ENCODE data around the gene FAM72B.
"Not testable (repeated sequence)": the region's sequence is repeated elsewhere in the genome, so short reads cannot be mapped to it uniquely, and the experiment has no call there.

FAM72B gene

DNA sequence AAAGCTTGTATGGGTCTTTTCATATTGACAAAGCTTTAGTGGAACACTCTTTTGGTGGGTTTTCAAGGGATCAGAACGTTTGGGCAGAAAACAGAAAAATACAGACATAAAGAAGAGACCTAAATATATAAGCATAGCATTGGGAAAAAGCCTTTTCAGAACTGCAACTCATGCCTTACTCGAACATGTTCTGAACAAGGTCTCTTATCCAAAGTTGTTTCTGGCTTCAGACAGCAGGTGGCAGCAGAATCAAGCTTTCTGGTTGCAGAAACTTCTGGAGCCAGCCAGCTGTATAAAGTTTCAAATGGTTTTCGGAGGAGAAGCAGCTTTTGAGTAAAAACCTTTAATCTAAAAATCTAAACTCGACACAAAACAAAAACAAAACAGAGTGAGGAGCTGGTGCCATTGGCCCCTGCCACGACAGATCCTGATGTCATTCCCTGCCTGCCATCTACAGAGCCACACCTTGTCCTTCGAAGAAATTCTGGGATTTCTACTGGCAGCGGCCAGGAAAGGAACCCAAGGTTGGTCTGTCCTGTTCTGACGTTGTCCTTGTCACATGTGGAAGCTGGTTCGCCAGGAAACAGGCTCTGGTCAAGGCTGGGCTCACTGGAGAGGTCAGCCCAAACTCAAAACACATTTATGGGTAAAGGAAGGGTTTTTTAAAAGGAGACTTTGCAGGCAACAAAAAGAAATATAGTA is 35.5 kb downstream of the FAM72B start:
- DNase-seq, result not testable (repeated sequence)

DNA sequence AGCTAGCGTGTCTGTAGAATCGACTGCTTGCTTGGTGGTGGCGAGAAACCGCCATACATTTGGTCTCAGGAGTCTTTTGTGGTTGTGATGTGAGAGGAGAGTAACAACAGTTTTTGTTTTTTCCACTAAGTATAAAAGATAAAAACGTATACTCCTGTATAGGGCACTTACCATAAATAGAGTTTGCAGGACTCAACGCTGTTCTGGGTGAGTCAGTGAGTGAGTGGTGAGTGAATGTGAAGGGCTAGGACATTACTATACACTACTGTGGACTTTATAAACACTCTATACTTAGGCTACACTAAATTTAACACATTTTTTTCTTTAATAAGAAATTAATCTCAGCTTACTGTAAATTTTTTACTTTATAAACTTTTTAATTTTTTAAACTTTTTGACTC is 43.7 kb downstream of the FAM72B start:
- DNase-seq, result not testable (repeated sequence)

DNA sequence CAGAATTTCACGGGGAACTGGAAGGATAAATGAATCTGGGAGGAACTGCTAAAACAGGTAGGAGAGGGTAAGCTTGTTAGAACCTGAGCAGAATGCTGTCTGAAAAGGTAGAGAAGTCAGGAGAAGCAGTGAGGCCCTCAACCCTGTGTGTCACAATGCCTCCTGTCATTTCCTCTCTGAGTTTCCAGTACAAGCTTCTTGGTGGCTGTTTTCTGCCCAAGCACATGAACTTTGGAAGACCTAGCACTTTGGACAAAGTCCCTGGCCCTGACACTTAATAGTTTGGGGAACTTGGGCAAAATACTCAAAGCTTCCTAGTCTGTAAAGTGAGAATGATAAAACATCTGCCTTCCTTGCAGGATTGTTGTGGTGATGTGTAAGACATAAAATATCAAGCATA is 52.6 kb downstream of the FAM72B start:
- not testable (repeated sequence) for DNase-seq

DNA sequence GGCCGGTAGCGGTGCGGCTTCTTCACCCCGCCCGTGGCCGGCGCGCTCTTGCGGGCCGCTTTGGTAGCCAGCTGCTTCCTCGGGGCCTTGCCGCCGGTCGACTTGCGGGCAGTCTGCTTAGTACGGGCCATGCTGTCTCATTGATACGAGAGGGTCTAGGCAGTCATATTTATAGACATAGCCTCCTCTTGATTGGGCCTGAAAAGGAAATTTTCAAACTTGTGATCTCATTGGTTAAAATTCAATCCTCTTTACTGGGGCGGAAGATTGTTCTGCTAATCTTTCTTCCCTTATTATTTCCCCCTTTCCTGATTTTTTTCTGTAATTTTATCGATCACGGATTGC is 65.7 kb downstream of the FAM72B start:
- DNase-seq, result not testable (repeated sequence)

Data from activated effector memory CD4-positive, alpha-beta T cell treated with Interleukin-2 at 50 U/mL for 16 hours (primary cell).